ENCODE data around the gene COX6A1.
A peak's percentile ranks its signal among the peaks of the same experiment; 100 is the strongest.
"Not testable (repeated sequence)": the region's sequence is repeated elsewhere in the genome, so short reads cannot be mapped to it uniquely, and the experiment has no call there.

The COX6A1 gene

DNA sequence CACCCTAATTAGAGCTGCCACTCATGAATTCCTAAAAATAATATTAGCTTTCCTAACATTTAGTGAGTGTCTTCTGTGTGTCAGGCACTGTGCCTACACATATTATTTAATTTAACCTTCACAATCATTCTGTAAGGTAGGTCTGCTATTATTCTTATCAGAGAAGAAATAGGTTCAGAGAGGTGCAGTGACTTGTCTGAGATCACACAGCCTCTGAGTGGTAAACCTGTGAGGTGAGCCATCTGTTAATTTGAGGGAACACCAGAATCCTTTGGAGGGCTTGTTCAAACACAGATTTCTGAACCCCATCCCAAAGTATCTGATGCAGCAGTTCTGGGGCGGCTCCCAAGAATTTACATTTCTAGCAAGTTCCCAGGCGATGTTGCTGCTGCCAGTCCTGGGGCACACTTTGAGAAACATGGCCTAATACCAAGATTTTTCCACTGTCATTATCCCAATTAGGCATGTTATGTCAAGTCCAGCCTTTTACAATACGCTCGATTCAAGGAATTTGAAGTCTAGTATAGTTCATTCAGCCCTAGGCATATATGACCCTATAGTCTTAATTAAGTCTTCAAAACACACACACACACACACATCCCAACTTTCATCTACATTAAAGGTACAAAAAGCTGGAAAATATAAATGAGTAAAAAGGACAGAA is 19.9 kb upstream of the COX6A1 start:
- no peak for DNase-seq

DNA sequence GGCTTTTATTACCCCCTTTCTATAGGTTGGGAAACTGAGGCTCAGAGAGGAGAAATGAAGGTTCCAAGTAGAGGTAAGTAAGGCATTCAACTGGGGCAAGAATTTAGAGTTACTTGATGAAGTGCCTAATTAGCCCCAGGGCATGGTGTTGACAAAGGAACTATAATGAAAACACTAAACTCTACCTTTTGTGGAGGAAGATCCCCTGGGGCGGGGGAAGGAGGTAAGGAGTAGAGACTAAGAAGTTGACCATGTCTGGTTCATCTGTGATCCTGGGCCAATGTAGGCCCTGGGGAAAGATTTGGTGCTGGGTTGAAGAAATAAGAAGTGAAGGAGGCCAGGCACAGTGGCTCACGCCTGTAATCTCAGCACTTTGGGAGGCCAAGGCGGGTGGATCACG is 16.2 kb upstream of the COX6A1 start:
- DNase-seq: no peak

DNA sequence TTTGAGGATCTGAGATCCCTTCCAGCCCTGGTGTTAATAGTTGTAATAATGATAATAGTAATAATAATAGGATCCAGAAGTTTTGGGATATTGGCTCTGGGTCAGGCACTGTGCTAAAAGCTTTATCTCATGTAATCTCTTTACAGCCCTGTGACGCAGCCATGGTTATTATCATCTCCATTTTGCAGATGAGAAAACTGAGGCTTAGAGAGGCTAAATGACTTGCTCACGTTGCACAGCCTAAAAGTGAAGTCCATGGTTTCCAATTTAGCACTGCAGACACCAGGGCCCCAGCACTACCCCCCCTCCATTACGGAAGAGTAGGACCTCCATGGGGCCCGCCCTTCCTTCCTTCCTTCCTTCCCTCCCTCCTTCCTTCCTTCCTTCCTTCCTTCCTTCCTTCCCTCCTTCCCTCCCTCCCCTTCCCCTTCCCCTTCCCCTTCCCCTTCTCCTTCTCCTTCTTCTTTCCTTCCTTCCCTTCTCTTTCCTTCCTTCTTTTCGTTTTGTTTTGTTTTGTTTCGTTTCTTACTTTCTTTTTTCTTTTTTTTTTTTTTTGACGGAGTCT is 14.9 kb upstream of the COX6A1 start:
- DNase-seq: no peak

- DNase-seq: no peak
These were observed 12.1 kb upstream of the COX6A1 start for GRCh38 chr12:120425797-120426196.

DNA sequence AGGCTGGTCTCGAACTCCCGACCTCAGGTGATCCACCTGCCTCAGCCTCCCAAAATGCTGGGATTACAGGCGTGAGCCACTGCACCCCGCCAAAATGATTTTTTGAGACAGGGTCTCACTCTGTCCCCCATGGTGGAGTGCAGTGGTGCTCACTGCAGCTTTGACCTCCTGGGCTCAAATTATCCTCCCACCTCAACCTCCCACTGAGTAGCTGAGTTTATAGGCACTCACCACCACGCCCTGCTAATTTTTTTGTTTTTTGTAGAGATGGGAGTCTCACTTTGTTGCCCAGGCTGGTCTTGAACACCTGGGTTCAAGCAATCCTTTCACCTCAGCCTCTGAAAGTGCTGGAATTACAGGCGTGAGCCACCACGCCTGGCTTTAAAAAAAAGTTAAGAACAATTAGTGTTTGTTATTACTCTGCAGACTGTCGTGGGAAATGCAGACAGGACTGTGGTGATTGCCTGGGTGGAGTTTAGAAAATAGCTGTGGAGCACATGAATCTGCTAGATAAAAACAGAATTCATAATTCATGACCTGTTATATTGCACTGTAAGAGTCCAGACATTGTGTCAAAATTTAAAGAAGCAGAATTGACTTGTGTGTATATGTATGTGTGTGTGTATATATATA is 9.2 kb upstream of the COX6A1 start:
- DNase-seq: no peak

- no peak for DNase-seq
These were observed 8.5 kb upstream of the COX6A1 start for GRCh38 chr12:120429368-120429767.

DNA sequence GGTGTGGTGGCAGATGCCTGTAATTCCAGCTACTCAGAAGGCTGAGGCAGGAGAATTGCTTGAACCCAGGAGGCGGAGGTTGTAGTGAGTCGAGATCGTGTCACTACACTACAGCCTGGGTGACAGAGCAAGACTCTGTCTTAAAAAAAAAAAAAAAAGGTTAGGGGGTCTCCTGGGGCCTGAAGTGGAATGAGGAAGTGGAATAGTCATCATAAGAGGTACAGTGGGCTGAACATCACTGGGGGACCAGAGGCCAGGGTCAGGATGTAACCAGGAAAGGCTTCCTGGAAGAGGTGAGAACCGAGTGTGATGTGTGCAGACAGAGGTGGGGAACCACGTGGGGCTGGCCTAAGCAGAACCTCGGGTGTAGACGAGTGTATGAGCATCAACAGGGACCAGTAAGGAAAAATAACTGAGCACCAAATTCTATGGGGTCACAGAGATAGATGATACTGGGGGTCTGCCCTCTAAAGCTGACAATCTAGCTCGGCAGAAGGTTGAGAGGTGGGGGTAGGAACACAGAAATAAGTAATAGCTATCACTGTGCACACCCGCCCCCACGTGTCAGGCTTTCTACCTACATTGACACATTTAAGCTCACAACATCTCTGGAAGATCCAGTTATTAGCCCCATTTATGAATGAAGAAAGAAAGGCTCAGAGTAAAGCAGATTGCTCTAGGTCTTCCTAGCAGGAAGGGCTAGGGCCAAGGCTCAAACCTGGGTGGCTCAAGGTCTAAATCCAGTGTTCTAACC is 5.0 kb upstream of the COX6A1 start:
- no peak for DNase-seq

DNA sequence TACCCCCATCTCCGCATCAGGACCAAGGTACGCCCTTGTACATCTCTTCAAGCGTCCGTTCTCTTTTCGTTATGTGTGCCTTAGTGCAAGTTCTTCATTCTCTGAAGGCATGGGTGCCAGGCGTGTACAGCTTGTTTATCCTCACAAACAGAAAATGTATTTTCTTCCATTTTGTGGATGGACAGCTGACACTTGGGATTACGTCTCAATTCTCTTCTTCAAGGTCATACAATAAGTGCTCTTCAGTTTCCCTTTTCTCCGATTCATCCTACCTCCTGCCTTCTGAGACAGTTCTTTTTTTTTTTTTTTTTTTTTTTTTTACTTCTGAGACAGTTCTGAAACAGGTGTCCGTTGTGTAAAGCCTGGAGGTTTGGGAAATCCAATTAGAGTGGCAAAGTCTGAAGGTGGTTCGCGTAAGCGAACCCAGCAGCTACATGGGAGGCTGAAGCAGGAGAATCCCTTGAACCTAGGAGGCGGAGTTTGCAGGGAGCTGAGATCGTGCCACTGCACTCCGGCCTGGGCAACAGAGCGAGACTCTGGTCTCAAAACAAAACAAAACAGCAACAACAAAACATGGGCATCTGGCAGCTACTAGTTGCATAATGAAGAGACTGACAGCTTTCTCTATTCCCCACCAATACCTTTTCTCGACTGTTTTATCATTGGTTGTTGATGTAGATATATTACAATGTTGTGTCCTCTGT is 734 bp downstream of the COX6A1 start:
- peak; percentile 28 for DNase-seq

DNA sequence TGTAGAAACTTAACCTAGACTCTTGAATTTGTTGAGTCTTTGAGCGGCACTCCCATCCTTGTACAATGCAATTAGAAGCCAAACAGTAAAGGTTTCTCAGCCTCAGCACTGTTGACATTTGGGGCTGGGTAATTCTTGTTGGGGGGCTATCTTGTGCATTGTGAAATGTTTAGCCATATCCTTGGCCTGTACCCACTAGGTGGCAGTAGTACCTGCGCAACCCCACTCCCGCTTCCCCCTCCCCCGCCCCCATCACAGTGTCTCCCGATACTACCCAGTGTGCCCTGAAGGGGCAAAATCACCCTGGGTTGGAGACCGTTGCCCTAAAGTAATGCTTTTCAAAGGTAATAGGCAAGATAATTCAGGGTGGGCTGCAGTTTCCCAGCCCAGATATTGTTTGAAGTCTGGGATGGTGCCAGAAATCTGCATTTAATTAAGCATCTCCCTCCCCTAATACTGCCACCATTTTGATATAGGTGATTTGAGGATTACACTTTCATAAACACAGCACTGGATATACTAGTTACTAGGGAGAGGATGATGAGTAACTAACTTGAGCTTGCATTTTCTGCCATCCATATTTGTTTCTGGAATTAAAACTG is 1.8 kb downstream of the COX6A1 start:
- peak; percentile 29 for DNase-seq

GRCh38 chr12:120444676-120445075 is 6.8 kb downstream of the COX6A1 start:
- no peak for DNase-seq

- peak; percentile 97 for DNase-seq
These were observed 8.3 kb downstream of the COX6A1 start, which contains the start of the genes GATC and TRIAP1 for GRCh38 chr12:120445911-120446843. GATC (plus strand) TSS chr12:120446444; CDS start chr12:120446481, 37 bp downstream. TRIAP1 (minus strand) TSS chr12:120446384; CDS start chr12:120446372, 12 bp downstream.

GRCh38 chr12:120446844-120447178 is 8.9 kb downstream of the COX6A1 start:
- DNase-seq: not testable (repeated sequence)

GRCh38 chr12:120447992-120448391 is 10.1 kb downstream of the COX6A1 start:
- DNase-seq: no peak

DNA sequence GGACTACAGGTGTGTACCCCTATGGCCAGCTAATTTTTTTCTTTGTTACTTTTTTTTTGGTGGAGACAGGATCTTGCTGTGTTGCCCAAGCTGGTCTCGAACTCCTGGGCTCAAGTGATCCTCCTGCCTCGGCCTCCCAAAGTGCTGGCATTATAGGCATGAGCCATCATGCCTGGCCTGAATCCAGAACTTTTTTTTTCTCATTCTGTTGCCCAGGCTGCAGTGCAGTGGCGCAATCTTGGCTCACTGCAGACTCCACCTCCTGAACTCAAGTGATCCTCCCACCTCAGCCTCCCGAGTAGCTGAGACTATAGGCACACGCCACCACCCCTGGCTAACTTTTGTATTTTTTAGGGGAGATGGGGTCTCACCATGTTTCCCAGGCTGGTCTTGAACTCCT is 14.6 kb downstream of the COX6A1 start:
- DNase-seq: not testable (repeated sequence)

- no peak for DNase-seq
These were observed 15.3 kb downstream of the COX6A1 start for GRCh38 chr12:120453060-120453750.

GRCh38 chr12:120453977-120454376 is 16.1 kb downstream of the COX6A1 start:
- DNase-seq: no peak

DNA sequence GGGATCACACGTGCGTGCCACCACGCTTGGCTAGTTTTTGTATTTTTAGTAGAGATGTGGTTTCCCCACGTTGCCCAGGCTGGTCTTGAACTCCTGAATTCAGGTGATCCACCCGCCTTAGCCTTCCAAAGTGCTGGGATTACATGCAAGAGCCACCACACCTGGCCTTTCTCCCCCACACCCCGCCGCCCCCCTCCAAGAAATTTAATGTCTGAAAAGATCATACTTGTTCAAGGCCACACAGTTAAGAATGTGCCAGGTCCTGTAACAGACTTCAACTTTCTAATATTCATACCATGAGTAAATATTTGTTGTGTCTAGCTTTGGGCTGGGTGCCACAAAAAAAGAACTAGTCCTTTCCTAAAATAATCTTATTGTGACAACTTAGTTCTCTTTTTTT is 17.4 kb downstream of the COX6A1 start:
- DNase-seq: no peak

DNA sequence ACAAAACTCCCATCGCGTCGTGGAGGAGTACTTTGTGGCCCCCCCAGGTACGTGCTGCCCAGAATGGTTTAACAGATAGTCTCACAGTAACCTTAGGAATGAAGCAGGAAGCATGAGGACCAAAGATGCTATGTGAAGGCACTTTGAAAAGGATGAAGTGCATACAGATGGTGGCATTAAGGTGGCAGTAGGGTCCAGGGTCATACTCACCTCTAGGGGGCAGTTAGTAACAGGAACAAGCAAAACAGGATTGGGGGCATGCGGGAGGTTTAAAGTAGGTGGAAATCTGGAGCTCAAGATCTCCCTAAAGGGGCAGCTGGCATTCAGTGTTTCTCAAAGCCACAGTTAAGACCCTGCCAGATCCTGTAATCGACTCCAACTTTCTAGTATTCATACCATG is 19.2 kb downstream of the COX6A1 start:
- DNase-seq: no peak

- no peak for DNase-seq
These were observed 22.2 kb downstream of the COX6A1 start for GRCh38 chr12:120460157-120460556.

GRCh38 chr12:120462099-120462640 is 24.3 kb downstream of the COX6A1 start:
- DNase-seq: no peak
